OCI-LY1 (cell line): Measurements from ENCODE around the gene AP2B1.
"Not testable (repeated sequence)": the region's sequence is repeated elsewhere in the genome, so short reads cannot be mapped to it uniquely, and the experiment has no call there.

Source experiments
- EZH2 ChIP-seq: fragments of 200-600 bp; sonication (generic), shearing (Covaris generic); IDR thresholded peaks from 2 replicates; pipeline ENCODE4 v1.8.0; 2017; ENCODE audit warnings: borderline replicate concordance, mixed run types, mild to moderate bottlenecking, antibody characterized with exemption, low read length, moderate library complexity, mixed read lengths
- TF ChIP-seq, protein P1 (sequence below): fragments of 200-600 bp; sonication (generic), shearing (Covaris generic); IDR thresholded peaks from 2 replicates; pipeline ENCODE4 v1.5.1; 2017; ENCODE audit warnings: mild to moderate bottlenecking, antibody characterized with exemption, low read length, moderate library complexity, mixed read lengths

DNA sequence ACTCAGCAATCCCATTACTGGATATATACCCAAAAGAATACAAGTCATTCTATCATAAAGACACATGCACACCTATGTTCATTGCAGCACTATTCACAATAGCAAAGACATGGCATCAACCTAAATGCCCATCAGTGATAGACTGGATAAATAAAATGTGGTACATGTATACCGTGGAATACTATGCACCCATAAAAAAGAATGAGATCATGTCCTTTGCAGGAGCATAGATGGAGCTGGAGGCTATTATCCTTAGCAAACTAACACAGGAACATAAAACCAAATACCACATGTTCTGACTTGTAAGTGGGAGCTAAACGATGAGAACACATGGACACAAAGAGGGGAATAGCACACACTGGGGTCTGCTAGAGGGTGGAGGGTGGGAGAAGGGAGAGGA, 116.2 kb downstream of the AP2B1 start:
- TF ChIP-seq, protein P1, sequence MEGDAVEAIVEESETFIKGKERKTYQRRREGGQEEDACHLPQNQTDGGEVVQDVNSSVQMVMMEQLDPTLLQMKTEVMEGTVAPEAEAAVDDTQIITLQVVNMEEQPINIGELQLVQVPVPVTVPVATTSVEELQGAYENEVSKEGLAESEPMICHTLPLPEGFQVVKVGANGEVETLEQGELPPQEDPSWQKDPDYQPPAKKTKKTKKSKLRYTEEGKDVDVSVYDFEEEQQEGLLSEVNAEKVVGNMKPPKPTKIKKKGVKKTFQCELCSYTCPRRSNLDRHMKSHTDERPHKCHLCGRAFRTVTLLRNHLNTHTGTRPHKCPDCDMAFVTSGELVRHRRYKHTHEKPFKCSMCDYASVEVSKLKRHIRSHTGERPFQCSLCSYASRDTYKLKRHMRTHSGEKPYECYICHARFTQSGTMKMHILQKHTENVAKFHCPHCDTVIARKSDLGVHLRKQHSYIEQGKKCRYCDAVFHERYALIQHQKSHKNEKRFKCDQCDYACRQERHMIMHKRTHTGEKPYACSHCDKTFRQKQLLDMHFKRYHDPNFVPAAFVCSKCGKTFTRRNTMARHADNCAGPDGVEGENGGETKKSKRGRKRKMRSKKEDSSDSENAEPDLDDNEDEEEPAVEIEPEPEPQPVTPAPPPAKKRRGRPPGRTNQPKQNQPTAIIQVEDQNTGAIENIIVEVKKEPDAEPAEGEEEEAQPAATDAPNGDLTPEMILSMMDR = not testable (repeated sequence)
- TF ChIP-seq EZH2 = not testable (repeated sequence)
